GM23338 (cell line): ENCODE results near the gene THBS4. TPM values are rescaled to one million over a fixed set of nuclear protein-coding genes. Genes with fewer than 3 reads are reported as not detected.

Experiments
- ATAC-seq: fragments of 200-7000 bp; cut with Tn5 transposase; 3 replicates; pipeline ENCODE4 v1.9.1; 2020
- DNase-seq: peaks from one replicate; pipeline ENCODE4 v3.0.0-alpha.2; 2015; ENCODE audit warnings: low spot score
- H2AFZ ChIP-seq: fragments of 200-600 bp; sonication (generic); 2 replicates; pipeline ENCODE4 v1.8.0; 2016; ENCODE audit warnings: antibody characterized with exemption, mild to moderate bottlenecking, moderate library complexity
- H3F3A ChIP-seq: fragments of 200-600 bp; sonication (generic); replicated peaks from 2 replicates; pipeline ENCODE4 v1.8.0; 2017; ENCODE audit warnings: antibody characterized with exemption, mixed run types, low read depth
- H3K27ac ChIP-seq: fragments of 200-600 bp; sonication (generic); 2 replicates; pipeline ENCODE4 v1.6.1; 2016; ENCODE audit warnings: low read depth
- H3K27me3 ChIP-seq: fragments of 200-600 bp; sonication (generic); 2 replicates; pipeline ENCODE4 v1.8.0; 2016; ENCODE audit warnings: mild to moderate bottlenecking, mixed run types, moderate library complexity; ENCODE audit not compliant: insufficient read depth
- H3K36me3 ChIP-seq: fragments of 200-600 bp; sonication (generic); 2 replicates; pipeline ENCODE4 v1.8.0; 2016; ENCODE audit warnings: mild to moderate bottlenecking; ENCODE audit not compliant: insufficient read depth
- H3K4me1 ChIP-seq: fragments of 200-600 bp; sonication (generic); 2 replicates; pipeline ENCODE4 v1.8.0; 2016; ENCODE audit warnings: mild to moderate bottlenecking, moderate library complexity; ENCODE audit not compliant: insufficient read depth
- H3K4me2 ChIP-seq: fragments of 200-600 bp; sonication (generic); 2 replicates; pipeline ENCODE4 v1.7.1; 2017; ENCODE audit warnings: mixed run types
- H3K4me3 ChIP-seq: fragments of 200-600 bp; sonication (generic); 2 replicates; pipeline ENCODE4 v1.6.1; 2016; ENCODE audit warnings: mixed run types
- H3K79me2 ChIP-seq: fragments of 200-600 bp; sonication (generic); replicated peaks from 2 replicates; pipeline ENCODE4 v1.8.0; 2017; ENCODE audit warnings: mild to moderate bottlenecking; ENCODE audit not compliant: insufficient read depth
- H3K9me2 ChIP-seq: fragments of 200-600 bp; sonication (generic); 2 replicates; pipeline ENCODE4 v1.8.0; 2017; ENCODE audit not compliant: insufficient read depth
- H4K20me1 ChIP-seq: fragments of 200-600 bp; sonication (generic); replicated peaks from 2 replicates; pipeline ENCODE4 v1.8.0; 2017; ENCODE audit warnings: mild to moderate bottlenecking; ENCODE audit not compliant: insufficient read depth
- H3K27ac Mint-ChIP-seq: 2 replicates; pipeline ENCODE4 v1.8.0; 2020; ENCODE audit warnings: inconsistent platforms, mild to moderate bottlenecking, moderate library complexity, mixed read lengths
- H3K27me3 Mint-ChIP-seq: 3 replicates; pipeline ENCODE4 v1.8.0; 2022; ENCODE audit warnings: low read depth, mild to moderate bottlenecking, moderate library complexity, mixed read lengths, inconsistent platforms; ENCODE audit not compliant: insufficient read depth, poor library complexity
- H3K36me3 Mint-ChIP-seq: 3 replicates; pipeline ENCODE4 v1.8.0; 2021; ENCODE audit warnings: low read depth, mild to moderate bottlenecking, inconsistent platforms, moderate library complexity, mixed read lengths
- H3K4me1 Mint-ChIP-seq: 3 replicates; pipeline ENCODE4 v1.8.0; 2020; ENCODE audit warnings: mild to moderate bottlenecking, inconsistent platforms, mixed read lengths
- H3K4me3 Mint-ChIP-seq: 3 replicates; pipeline ENCODE4 v1.8.0; 2021; ENCODE audit warnings: moderate library complexity, mild to moderate bottlenecking, inconsistent platforms, mixed read lengths
- H3K9me3 Mint-ChIP-seq: 3 replicates; pipeline ENCODE4 v1.8.0; 2020; ENCODE audit warnings: moderate library complexity, mild to moderate bottlenecking, inconsistent platforms, mixed read lengths
- EZH2 ChIP-seq: fragments of 200-600 bp; sonication (generic); IDR thresholded peaks from one replicate; pipeline ENCODE4 v1.8.0; 2017; ENCODE audit warnings: antibody characterized with exemption, mild to moderate bottlenecking, low read depth; ENCODE audit not compliant: unreplicated experiment
- EZH2phosphoT487 ChIP-seq: fragments of 200-600 bp; sonication (generic); IDR thresholded peaks from one replicate; pipeline ENCODE4 v1.8.1; 2018; ENCODE audit warnings: antibody characterized with exemption; ENCODE audit not compliant: unreplicated experiment
- JUNB ChIP-seq: IDR thresholded peaks from one replicate; pipeline ENCODE4 v1.6.1; 2016; ENCODE audit warnings: antibody characterized with exemption; ENCODE audit not compliant: unreplicated experiment
- NANOG ChIP-seq: IDR thresholded peaks from 2 replicates; pipeline ENCODE4 v1.6.1; 2016; ENCODE audit warnings: antibody characterized with exemption, borderline replicate concordance
- ZNF331 ChIP-seq: fragments of 250-450 bp; sonication (Bioruptor Pico); IDR thresholded peaks from 2 replicates; pipeline ENCODE4 v1.5.0; 2020; ENCODE audit warnings: low read depth, mild to moderate bottlenecking, moderate library complexity
- polyA plus RNA-seq: library from polyadenylated mRNA; unstranded; fragments of >200 nt; fragmentation: Nextera tagmentation; extraction: Ambion mirVana; gene quantifications from 2 replicates; pipeline ENCODE4 v1.2.1, GENCODE V29; 2016
- total RNA-seq: library from RNA; depleted of rRNA; stranded (reverse); fragments of >200 nt; shearing (Covaris generic); gene quantifications from 2 replicates; pipeline ENCODE4 v1.2.3, GENCODE V29; 2014
- TF ChIP-seq, protein P1 (sequence below): fragments of 250-450 bp; sonication (Bioruptor Pico); IDR thresholded peaks from 2 replicates; pipeline ENCODE4 v1.5.0; 2020; ENCODE audit warnings: mild to moderate bottlenecking, moderate library complexity
- TF ChIP-seq, protein P2 (sequence below): IDR thresholded peaks from one replicate; pipeline ENCODE4 v1.6.1; 2018; ENCODE audit warnings: antibody characterized with exemption; ENCODE audit not compliant: unreplicated experiment
- TF ChIP-seq, protein P3 (sequence below), 2 experiments: fragments of 200-600 bp in 1 of 2; sonication (generic) in 1 of 2; conservative IDR thresholded peaks; 2 replicates each; pipeline versions ENCODE4 v1.5.1 to v1.6.1; 2016 to 2017; ENCODE audit warnings: antibody characterized with exemption in 2 of 2, low read depth in 2 of 2, mild to moderate bottlenecking in 2 of 2, moderate library complexity in 1 of 2
- TF ChIP-seq, protein P4 (sequence below): IDR thresholded peaks from 2 replicates; pipeline ENCODE4 v1.6.1; 2016; ENCODE audit warnings: antibody characterized with exemption

Gene THBS4
- total and polyA plus RNA-seq, 2 experiments from 2014 or later = 14.0 to 23.2 TPM

DNA sequence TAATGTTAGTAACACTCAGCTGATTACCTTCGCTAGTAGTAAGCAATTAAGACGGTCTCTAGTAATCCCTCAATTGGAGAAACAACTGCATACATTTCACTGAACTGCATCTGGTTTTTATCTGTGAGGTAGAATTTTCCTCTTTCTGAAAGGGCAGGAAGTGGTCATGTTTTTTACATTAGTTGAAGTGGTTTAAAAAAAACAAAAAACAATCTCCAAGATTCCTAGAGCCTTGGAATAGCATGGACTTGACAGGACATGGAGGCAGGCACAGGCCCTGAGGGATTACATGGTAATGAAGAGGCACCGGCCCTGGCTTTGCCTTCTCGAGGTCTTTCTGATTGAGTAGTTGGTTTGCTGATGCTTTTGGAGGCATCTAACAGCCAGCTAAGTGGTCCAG, 25.8 kb downstream of the THBS4 start (continued):
- TF ChIP-seq, protein P1, sequence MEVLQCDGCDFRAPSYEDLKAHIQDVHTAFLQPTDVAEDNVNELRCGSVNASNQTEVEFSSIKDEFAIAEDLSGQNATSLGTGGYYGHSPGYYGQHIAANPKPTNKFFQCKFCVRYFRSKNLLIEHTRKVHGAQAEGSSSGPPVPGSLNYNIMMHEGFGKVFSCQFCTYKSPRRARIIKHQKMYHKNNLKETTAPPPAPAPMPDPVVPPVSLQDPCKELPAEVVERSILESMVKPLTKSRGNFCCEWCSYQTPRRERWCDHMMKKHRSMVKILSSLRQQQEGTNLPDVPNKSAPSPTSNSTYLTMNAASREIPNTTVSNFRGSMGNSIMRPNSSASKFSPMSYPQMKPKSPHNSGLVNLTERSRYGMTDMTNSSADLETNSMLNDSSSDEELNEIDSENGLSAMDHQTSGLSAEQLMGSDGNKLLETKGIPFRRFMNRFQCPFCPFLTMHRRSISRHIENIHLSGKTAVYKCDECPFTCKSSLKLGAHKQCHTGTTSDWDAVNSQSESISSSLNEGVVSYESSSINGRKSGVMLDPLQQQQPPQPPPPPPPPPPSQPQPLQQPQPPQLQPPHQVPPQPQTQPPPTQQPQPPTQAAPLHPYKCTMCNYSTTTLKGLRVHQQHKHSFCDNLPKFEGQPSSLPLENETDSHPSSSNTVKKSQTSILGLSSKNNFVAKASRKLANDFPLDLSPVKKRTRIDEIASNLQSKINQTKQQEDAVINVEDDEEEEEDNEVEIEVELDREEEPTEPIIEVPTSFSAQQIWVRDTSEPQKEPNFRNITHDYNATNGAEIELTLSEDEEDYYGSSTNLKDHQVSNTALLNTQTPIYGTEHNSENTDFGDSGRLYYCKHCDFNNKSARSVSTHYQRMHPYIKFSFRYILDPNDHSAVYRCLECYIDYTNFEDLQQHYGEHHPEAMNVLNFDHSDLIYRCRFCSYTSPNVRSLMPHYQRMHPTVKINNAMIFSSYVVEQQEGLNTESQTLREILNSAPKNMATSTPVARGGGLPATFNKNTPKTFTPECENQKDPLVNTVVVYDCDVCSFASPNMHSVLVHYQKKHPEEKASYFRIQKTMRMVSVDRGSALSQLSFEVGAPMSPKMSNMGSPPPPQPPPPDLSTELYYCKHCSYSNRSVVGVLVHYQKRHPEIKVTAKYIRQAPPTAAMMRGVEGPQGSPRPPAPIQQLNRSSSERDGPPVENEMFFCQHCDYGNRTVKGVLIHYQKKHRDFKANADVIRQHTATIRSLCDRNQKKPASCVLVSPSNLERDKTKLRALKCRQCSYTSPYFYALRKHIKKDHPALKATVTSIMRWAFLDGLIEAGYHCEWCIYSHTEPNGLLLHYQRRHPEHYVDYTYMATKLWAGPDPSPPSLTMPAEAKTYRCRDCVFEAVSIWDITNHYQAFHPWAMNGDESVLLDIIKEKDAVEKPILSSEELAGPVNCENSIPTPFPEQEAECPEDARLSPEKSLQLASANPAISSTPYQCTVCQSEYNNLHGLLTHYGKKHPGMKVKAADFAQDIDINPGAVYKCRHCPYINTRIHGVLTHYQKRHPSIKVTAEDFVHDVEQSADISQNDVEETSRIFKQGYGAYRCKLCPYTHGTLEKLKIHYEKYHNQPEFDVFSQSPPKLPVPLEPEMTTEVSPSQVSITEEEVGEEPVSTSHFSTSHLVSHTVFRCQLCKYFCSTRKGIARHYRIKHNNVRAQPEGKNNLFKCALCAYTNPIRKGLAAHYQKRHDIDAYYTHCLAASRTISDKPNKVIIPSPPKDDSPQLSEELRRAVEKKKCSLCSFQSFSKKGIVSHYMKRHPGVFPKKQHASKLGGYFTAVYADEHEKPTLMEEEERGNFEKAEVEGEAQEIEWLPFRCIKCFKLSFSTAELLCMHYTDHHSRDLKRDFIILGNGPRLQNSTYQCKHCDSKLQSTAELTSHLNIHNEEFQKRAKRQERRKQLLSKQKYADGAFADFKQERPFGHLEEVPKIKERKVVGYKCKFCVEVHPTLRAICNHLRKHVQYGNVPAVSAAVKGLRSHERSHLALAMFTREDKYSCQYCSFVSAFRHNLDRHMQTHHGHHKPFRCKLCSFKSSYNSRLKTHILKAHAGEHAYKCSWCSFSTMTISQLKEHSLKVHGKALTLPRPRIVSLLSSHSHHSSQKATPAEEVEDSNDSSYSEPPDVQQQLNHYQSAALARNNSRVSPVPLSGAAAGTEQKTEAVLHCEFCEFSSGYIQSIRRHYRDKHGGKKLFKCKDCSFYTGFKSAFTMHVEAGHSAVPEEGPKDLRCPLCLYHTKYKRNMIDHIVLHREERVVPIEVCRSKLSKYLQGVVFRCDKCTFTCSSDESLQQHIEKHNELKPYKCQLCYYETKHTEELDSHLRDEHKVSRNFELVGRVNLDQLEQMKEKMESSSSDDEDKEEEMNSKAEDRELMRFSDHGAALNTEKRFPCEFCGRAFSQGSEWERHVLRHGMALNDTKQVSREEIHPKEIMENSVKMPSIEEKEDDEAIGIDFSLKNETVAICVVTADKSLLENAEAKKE = no peak
- no peak for TF ChIP-seq NANOG
- TF ChIP-seq, protein P2, sequence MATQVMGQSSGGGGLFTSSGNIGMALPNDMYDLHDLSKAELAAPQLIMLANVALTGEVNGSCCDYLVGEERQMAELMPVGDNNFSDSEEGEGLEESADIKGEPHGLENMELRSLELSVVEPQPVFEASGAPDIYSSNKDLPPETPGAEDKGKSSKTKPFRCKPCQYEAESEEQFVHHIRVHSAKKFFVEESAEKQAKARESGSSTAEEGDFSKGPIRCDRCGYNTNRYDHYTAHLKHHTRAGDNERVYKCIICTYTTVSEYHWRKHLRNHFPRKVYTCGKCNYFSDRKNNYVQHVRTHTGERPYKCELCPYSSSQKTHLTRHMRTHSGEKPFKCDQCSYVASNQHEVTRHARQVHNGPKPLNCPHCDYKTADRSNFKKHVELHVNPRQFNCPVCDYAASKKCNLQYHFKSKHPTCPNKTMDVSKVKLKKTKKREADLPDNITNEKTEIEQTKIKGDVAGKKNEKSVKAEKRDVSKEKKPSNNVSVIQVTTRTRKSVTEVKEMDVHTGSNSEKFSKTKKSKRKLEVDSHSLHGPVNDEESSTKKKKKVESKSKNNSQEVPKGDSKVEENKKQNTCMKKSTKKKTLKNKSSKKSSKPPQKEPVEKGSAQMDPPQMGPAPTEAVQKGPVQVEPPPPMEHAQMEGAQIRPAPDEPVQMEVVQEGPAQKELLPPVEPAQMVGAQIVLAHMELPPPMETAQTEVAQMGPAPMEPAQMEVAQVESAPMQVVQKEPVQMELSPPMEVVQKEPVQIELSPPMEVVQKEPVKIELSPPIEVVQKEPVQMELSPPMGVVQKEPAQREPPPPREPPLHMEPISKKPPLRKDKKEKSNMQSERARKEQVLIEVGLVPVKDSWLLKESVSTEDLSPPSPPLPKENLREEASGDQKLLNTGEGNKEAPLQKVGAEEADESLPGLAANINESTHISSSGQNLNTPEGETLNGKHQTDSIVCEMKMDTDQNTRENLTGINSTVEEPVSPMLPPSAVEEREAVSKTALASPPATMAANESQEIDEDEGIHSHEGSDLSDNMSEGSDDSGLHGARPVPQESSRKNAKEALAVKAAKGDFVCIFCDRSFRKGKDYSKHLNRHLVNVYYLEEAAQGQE = no peak

DNA sequence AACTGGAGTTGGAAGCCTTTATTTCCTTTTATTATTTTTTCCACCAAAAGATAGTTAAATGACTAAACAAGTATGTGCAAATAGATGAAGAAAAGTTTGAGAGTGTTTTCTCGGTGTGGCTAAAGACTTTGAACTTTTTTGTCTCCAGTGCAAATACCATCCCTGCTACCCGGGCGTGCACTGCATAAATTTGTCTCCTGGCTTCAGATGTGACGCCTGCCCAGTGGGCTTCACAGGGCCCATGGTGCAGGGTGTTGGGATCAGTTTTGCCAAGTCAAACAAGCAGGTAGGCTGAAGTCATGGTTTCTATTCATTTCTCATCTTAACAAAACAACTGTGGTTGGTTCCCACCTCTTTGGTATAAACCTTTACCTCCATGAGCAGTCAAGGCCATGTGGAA, 26.4 kb downstream of the THBS4 start:
- no peaks in the 10 kb centered on the region for H4K20me1 ChIP-seq
- peaks cover 1% of the 10 kb centered on the region for H3K27me3 Mint-ChIP-seq
- peaks cover 11% of the 10 kb centered on the region; the same call in 1 of the 2 replicates for H3K4me1 ChIP-seq
- DNase-seq (no peak), ATAC-seq (no peak)
- no peaks in the 10 kb centered on the region for H3K9me2 ChIP-seq
- H3K9me3 Mint-ChIP-seq = no peaks in the 10 kb centered on the region
- no peaks in the 10 kb centered on the region for H3K79me2 ChIP-seq
- no peak overlapping the region for H3K4me3 ChIP-seq
- H3K4me3 Mint-ChIP-seq = no peak overlapping the region
- no peak overlapping the region for H3K27ac ChIP-seq
- no peak overlapping the region for H2AFZ ChIP-seq
- no peaks in the 10 kb centered on the region for H3K36me3 Mint-ChIP-seq
- no peak overlapping the region for H3K27ac Mint-ChIP-seq
- H3K27me3 ChIP-seq = no peaks in the 10 kb centered on the region
- peaks cover 10% of the 10 kb centered on the region for H3K4me1 Mint-ChIP-seq
- H3F3A ChIP-seq = peaks cover 3% of the 10 kb centered on the region; the same call in 1 of the 2 replicates
- TF ChIP-seq EZH2 (no peak), EZH2phosphoT487 (no peak), NANOG (no peak), JUNB (no peak), ZNF331 (CRISPR knock-in tag) (no peak)
- TF ChIP-seq, protein P3, sequence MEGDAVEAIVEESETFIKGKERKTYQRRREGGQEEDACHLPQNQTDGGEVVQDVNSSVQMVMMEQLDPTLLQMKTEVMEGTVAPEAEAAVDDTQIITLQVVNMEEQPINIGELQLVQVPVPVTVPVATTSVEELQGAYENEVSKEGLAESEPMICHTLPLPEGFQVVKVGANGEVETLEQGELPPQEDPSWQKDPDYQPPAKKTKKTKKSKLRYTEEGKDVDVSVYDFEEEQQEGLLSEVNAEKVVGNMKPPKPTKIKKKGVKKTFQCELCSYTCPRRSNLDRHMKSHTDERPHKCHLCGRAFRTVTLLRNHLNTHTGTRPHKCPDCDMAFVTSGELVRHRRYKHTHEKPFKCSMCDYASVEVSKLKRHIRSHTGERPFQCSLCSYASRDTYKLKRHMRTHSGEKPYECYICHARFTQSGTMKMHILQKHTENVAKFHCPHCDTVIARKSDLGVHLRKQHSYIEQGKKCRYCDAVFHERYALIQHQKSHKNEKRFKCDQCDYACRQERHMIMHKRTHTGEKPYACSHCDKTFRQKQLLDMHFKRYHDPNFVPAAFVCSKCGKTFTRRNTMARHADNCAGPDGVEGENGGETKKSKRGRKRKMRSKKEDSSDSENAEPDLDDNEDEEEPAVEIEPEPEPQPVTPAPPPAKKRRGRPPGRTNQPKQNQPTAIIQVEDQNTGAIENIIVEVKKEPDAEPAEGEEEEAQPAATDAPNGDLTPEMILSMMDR (conservative IDR thresholded peaks at IDR 0.05; ENCODE audit: low read depth in 2 of 2) = no peak
- TF ChIP-seq, protein P4, sequence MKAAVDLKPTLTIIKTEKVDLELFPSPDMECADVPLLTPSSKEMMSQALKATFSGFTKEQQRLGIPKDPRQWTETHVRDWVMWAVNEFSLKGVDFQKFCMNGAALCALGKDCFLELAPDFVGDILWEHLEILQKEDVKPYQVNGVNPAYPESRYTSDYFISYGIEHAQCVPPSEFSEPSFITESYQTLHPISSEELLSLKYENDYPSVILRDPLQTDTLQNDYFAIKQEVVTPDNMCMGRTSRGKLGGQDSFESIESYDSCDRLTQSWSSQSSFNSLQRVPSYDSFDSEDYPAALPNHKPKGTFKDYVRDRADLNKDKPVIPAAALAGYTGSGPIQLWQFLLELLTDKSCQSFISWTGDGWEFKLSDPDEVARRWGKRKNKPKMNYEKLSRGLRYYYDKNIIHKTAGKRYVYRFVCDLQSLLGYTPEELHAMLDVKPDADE = no peak
- no peaks in the 10 kb centered on the region for H3K36me3 ChIP-seq
- H3K4me2 ChIP-seq = no peak overlapping the region
